ENCODE measurements around the gene GJD3. TPM values are rescaled to one million over a fixed set of nuclear protein-coding genes. Genes with fewer than 3 reads are reported as not detected.

Gene GJD3
- total RNA-seq, 4 donors from 2014 or later = 1.6 TPM; not detected in 3

- no peaks in the 10 kb centered on the region for H3K9me3 ChIP-seq
- H3K27ac ChIP-seq = peak overlapping the region; percentile 84 to 98 (median 90)
- DNase-seq = peak in 1 of 3 donors; percentile 53
- no peak for TF ChIP-seq CTCF (IDR thresholded peaks at IDR 0.05)
- TF ChIP-seq POLR2A (IDR thresholded peaks at IDR 0.05) = no peak
- H3K27me3 ChIP-seq = no peaks in the 10 kb centered on the region
- peak overlapping the region; percentile 30 to 95 (median 46) for H3K4me3 ChIP-seq
- H3K4me1 ChIP-seq = peaks cover 13 to 91% (median 60%) of the 10 kb centered on the region in 4 donors
- no peaks in the 10 kb centered on the region for H3K36me3 ChIP-seq
Measured at GRCh38 chr17:40321961-40322357, 42.6 kb downstream of the GJD3 start.

- no peak for DNase-seq
- Histone ChIP-seq H3K27me3 (no peaks in the 10 kb centered on the region), H3K27ac (peak overlapping the region; percentile 84 to 98 (median 90)), H3K9me3 (no peaks in the 10 kb centered on the region), H3K4me1 (peaks cover 11 to 91% (median 55%) of the 10 kb centered on the region in 4 donors), H3K36me3 (no peaks in the 10 kb centered on the region), H3K4me3 (peak overlapping the region; percentile 30 to 95 (median 46))
- TF ChIP-seq POLR2A (IDR thresholded peaks at IDR 0.05) (no peak), CTCF (IDR thresholded peaks at IDR 0.05) (no peak)
Measured at GRCh38 chr17:40321524-40321929, 43.0 kb downstream of the GJD3 start.

GRCh38 chr17:40320756-40321523, 43.6 kb downstream of the GJD3 start:
- no peaks in the 10 kb centered on the region for H3K27me3 ChIP-seq
- H3K27ac ChIP-seq = peak overlapping the region; percentile 84 to 98 (median 90)
- H3K36me3 ChIP-seq = no peaks in the 10 kb centered on the region
- peaks cover 8 to 91% (median 51%) of the 10 kb centered on the region in 4 donors for H3K4me1 ChIP-seq
- DNase-seq = peak in 2 of 3 donors; percentile 58 to 67
- H3K4me3 ChIP-seq = peak overlapping the region; percentile 30 to 97 (median 68)
- no peaks in the 10 kb centered on the region for H3K9me3 ChIP-seq
- TF ChIP-seq POLR2A (IDR thresholded peaks at IDR 0.05) = no peak
- no peak for TF ChIP-seq CTCF (IDR thresholded peaks at IDR 0.05)

GRCh38 chr17:40319651-40320540, 44.6 kb downstream of the GJD3 start:
- peak; percentile 51 to 86 (median 84) for DNase-seq
- Histone ChIP-seq H3K9me3 (no peaks in the 10 kb centered on the region), H3K4me1 (peaks cover 8 to 89% (median 42%) of the 10 kb centered on the region in 4 donors), H3K36me3 (no peaks in the 10 kb centered on the region), H3K27me3 (no peaks in the 10 kb centered on the region), H3K27ac (peak overlapping the region; percentile 84 to 98 (median 90)), H3K4me3 (peak overlapping the region; percentile 71 to 97 (median 94))
- TF ChIP-seq CTCF (IDR thresholded peaks at IDR 0.05) (no peak), POLR2A (IDR thresholded peaks at IDR 0.05) (no peak)

GRCh38 chr17:40318830-40319391, 45.6 kb downstream of the GJD3 start:
- Histone ChIP-seq H3K4me1 (peaks cover 8 to 88% (median 32%) of the 10 kb centered on the region in 4 donors), H3K27ac (peak overlapping the region; percentile 84 to 98 (median 90)), H3K9me3 (no peaks in the 10 kb centered on the region), H3K27me3 (no peaks in the 10 kb centered on the region), H3K36me3 (no peaks in the 10 kb centered on the region), H3K4me3 (peak overlapping the region; percentile 71 to 97 (median 94))
- DNase-seq = peak; percentile 45 to 62 (median 51)
- TF ChIP-seq POLR2A (IDR thresholded peaks at IDR 0.05) = no peak
- TF ChIP-seq CTCF (IDR thresholded peaks at IDR 0.05) = peak in 2 of 6 experiments; percentile 26 to 30
